Measurements from ENCODE around the gene OPRD1.
"Not testable (repeated sequence)": the region's sequence is repeated elsewhere in the genome, so short reads cannot be mapped to it uniquely, and the experiment has no call there.

The OPRD1 gene

DNA sequence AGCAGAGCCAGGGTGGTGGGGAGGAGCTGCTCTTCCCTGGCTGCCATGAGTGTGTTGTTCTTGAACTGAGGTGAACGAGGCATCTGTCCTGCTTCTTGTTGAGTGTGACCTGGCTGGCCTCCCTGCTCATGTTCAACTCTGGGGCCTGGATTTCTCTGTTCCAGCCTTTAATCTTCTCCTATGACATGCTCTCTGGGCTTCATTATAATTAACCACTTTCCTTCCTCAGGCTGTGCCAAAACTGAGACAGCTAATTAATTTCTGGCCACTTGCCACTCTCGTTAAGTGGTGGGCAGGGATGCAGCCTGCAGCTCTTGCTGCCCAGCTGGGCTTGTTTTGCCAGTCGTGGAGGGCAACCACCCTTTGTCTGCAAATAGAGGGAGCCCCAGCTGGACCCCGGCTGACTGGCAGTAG, 23.3 kb downstream of the OPRD1 start:
- TF ChIP-seq JUND (IDR thresholded peaks at IDR 0.05; ENCODE audit: low read depth) = no peak
- DNase-seq (ENCODE audit: low read depth in 1 of 2, low spot score in 1 of 2) = no peak
- in situ Hi-C loops (cut with HindIII; ENCODE audit: low pct_unique_long_range_greater_than_20kb, low sequenced_read_pairs) = no loop called here

DNA sequence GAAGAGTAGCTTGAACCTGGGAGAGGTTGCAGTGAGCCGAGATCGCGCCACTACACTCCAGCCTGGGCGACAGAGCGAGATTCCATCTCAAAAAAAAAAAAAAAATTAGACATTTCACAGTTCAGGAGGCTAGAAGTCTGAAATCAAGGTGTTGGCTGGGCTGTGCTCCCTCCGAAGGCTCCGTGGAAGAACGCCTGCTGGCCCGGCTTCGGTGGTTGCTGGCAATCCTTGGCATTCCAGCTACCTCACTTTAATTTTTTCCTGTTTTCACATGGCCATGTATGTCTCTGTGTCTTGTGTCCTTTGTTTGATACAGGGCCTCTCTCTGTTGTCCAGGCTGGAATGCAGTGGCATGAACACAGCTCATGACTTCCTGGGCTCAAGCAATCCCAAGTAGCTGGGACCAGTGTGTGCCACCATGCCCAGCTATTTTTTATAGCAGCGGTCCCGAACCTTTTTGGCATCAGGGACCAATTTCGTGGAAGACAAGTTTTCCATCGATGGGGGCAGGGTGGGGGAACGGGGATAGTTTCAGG, 24.5 kb downstream of the OPRD1 start:
- DNase-seq (ENCODE audit: low read depth in 1 of 2, low spot score in 1 of 2) = no peak
- no peak for TF ChIP-seq JUND (IDR thresholded peaks at IDR 0.05; ENCODE audit: low read depth)
- in situ Hi-C loops (cut with HindIII; ENCODE audit: low pct_unique_long_range_greater_than_20kb, low sequenced_read_pairs) = no loop called here

DNA sequence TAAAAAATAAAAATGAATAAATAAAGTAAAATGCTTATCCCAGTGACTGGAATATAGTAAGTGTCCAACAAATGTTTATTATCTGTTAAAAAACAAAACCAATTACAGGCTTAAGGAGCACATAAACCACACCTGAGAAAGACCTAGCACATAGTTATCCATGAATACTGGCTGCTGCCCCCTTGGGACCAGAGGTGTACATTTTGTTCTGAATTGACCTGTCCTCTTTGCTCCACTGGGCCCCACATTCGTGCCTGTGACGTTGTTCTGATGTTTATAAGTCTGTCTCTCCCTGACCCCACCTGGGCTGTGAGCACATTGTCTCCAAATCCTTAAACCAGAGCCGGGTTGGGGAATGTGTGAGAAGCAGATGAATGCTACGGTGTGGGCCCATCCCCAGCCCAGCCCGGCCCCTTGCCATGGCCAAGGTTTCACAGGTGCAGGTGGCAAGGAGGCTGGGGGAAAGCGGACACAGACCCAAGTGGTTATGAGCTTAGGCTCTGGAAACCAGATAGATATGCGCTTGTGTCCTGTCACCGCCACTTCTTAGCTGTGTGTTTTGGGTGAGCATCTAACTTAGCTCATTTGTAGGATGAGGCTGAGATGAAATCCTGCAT, 29.1 kb downstream of the OPRD1 start:
- no peak for DNase-seq (ENCODE audit: low read depth in 1 of 2, low spot score in 1 of 2)
- in situ Hi-C loops (cut with HindIII; ENCODE audit: low pct_unique_long_range_greater_than_20kb, low sequenced_read_pairs) = no loop called here
- TF ChIP-seq JUND (IDR thresholded peaks at IDR 0.05; ENCODE audit: low read depth) = no peak

GRCh38 chr1:28845786-28846543, 34.0 kb downstream of the OPRD1 start:
- no peak for TF ChIP-seq JUND (IDR thresholded peaks at IDR 0.05; ENCODE audit: low read depth)
- DNase-seq (ENCODE audit: low read depth in 1 of 2, low spot score in 1 of 2) = peak in 1 of 2 experiments; percentile 60
- in situ Hi-C loops (cut with HindIII; ENCODE audit: low pct_unique_long_range_greater_than_20kb, low sequenced_read_pairs) = no loop called here

GRCh38 chr1:28847207-28847606, 35.2 kb downstream of the OPRD1 start:
- DNase-seq (ENCODE audit: low read depth in 1 of 2, low spot score in 1 of 2); in situ Hi-C loops (cut with HindIII; ENCODE audit: low pct_unique_long_range_greater_than_20kb, low sequenced_read_pairs): not testable (repeated sequence)

DNA sequence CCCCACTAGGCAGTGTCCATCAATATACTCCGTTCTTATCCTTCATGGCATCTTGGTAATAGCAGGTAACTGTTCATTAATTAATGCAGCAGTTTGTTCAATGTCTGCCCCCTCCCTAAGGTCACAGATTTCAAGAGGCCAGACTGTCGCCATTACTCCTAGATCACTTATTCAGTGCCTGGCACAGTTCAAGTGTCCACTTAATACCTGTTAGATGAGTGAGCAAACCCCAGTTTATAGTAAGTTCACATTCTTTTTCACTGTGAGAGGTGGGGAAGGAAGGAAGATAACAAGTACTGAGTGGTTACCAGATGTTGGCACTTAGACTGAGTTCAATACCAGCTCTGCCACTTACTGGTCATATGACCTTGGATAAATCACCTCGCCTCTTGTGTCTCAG, 36.4 kb downstream of the OPRD1 start:
- no peak for TF ChIP-seq JUND (IDR thresholded peaks at IDR 0.05; ENCODE audit: low read depth)
- in situ Hi-C loops (cut with HindIII; ENCODE audit: low pct_unique_long_range_greater_than_20kb, low sequenced_read_pairs) = no loop called here
- no peak for DNase-seq (ENCODE audit: low read depth in 1 of 2, low spot score in 1 of 2)

DNA sequence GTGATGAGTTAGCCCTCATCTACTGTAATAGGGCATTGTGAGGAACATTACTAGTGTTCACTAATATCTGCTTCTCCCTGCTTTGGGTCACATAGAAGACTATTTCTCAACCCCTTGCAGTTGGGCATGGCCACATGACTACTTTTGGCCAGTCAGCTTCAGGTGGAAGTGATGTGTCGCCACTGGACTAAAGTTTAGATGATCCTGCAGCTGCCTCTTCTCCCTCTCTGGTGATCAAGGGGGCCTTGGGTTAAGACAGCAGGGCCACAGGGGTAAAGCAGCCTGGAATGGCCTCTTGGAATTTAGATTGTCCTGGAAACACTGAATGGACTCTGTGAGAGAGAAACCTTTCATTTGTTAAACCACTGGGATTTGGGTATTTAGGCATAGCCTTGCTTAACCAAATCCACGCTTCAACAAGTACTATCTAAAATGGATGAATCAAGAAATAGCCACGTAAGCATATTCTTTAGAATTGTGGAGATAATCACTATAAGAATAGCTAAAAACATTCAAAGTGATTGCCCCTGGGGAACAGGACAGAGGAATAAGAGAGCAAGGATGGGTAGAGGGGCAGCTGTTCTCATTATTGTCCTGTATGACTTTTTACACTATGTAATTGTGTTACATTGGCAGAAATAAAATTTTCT, 41.2 kb downstream of the OPRD1 start:
- no peak for DNase-seq (ENCODE audit: low read depth in 1 of 2, low spot score in 1 of 2)
- TF ChIP-seq JUND (IDR thresholded peaks at IDR 0.05; ENCODE audit: low read depth) = no peak
- in situ Hi-C loops (cut with HindIII; ENCODE audit: low pct_unique_long_range_greater_than_20kb, low sequenced_read_pairs) = no loop called here

GRCh38 chr1:28854406-28854805, 42.4 kb downstream of the OPRD1 start:
- DNase-seq (ENCODE audit: low read depth in 1 of 2, low spot score in 1 of 2); in situ Hi-C loops (cut with HindIII; ENCODE audit: low pct_unique_long_range_greater_than_20kb, low sequenced_read_pairs): not testable (repeated sequence)

DNA sequence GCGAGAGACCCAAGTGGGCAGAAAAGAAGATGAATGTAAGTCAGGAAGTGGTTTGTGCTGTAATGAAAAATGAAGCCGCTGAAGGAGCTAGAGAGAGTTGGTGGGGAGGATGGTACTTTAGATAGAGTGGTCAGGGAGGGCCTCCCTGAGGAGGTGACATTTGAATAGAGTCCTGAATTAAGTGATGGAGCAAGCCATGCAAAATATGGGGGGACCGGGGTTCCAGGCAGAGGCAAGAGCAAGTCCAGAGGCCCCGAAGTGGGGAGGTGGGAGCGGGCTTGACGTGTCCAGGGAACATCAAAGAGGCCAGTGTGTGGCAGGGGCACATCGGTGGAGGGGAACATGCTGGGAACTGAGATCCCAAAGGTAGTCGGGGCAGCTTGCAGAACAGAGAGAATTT, 43.1 kb downstream of the OPRD1 start:
- no peak for DNase-seq (ENCODE audit: low read depth in 1 of 2, low spot score in 1 of 2)
- TF ChIP-seq JUND (IDR thresholded peaks at IDR 0.05; ENCODE audit: low read depth) = no peak
- in situ Hi-C loops (cut with HindIII; ENCODE audit: low pct_unique_long_range_greater_than_20kb, low sequenced_read_pairs) = no loop called here

DNA sequence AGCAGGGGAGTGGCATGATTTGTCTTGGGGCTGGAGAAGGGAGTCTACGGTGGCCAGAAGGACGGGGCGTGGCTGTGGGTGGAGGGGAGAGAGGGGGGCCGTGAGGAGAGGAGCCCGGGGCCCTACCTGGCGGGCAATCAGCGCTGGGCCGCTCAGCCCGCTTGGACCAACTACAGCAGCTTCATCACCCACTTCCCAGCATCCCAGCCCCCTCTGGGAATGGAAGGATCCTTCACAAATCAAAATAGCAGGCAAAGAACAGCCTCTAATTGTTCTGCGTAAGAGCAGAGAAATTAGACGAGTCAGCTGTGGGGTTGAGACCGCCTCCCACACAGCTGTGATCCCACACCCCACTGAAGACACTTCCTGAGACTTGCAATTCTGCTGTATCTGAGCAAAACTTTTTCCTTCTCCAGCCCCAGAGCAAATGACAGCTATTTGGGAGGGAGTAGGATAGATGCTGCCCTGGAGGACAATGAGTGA, 43.5 kb downstream of the OPRD1 start:
- TF ChIP-seq JUND (IDR thresholded peaks at IDR 0.05; ENCODE audit: low read depth) = no peak
- in situ Hi-C loops (cut with HindIII; ENCODE audit: low pct_unique_long_range_greater_than_20kb, low sequenced_read_pairs) = no loop called here
- no peak for DNase-seq (ENCODE audit: low read depth in 1 of 2, low spot score in 1 of 2)

DNA sequence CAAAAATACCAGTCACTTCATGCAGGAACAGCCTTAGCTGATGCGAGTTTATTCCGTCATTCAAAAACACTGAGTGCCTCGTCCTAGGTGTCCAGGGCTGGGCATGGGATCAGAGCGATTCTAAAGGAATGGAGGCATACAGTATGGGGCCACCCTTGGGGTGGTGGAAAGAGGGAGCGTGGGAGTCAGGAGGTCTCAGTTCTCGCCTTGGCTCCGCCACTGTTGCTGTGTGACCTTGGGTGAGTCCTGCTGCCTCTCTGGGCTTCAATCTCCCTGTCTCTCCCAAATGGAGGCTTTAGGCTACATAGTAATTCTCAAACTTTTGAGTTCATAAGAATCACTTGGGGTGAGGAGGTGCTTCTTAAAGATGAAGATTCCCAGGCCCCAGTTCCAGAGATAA, 44.0 kb downstream of the OPRD1 start:
- no peak for DNase-seq (ENCODE audit: low read depth in 1 of 2, low spot score in 1 of 2)
- no peak for TF ChIP-seq JUND (IDR thresholded peaks at IDR 0.05; ENCODE audit: low read depth)
- in situ Hi-C loops (cut with HindIII; ENCODE audit: low pct_unique_long_range_greater_than_20kb, low sequenced_read_pairs) = no loop called here

DNA sequence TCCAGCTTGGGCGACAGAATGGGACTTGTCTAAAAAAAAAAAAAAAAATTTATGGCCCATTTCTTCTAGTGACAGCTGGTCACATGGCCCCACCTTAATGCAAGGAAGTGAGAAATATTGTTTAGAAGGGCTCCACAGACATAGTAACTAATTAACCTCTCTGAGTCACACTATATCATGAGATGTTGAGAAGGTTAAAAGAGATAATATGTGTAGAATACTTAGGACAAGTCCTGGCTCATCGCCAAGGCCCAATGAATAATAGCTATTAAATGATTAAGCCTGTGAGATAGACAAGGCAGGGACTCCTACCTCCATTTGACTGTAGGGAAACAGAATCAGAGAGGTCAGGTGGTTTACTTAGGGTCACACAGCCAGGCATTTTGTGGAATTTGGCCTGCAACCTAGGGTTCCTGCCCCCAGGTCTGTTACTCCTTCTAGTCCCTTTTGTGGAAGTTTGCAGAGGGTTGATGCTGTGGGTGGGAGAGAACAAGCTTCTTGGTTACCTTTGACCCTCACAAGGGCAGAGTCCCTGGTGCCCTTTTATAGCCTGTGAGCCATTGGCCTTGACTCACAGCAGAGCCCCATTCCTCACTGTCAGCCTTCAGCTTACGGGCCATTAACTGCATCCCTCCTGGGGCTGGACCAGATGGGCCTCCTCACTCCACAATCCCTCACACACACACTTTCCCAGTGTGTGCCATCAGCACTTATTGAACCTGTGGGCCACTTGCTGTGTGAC, 48.5 kb downstream of the OPRD1 start:
- in situ Hi-C loops (cut with HindIII; ENCODE audit: low pct_unique_long_range_greater_than_20kb, low sequenced_read_pairs) = no loop called here
- DNase-seq (ENCODE audit: low read depth in 1 of 2, low spot score in 1 of 2) = no peak
- TF ChIP-seq JUND (IDR thresholded peaks at IDR 0.05; ENCODE audit: low read depth) = no peak
